K562 (cell line): ENCODE data around the gene GNG7. TPM values are rescaled to one million over a fixed set of nuclear protein-coding genes. Genes with fewer than 3 reads are reported as not detected.
A peak's percentile ranks its signal among the peaks of the same experiment; 100 is the strongest.

ENCODE experiments used
- CEBPG ChIP-seq, 3 experiments: fragments of 200-800 bp in 1 of 3; sonication (Bioruptor generic) in 1 of 3; sonication (generic) in 1 of 3; formaldehyde crosslinking in 1 of 3; IDR thresholded peaks in 2 of 3; conservative IDR thresholded peaks in 1 of 3; 2 replicates each; pipeline versions ENCODE4 v1.6.1 to v1.8.0; 2016 to 2022; ENCODE audit warnings: missing compliant biosample characterization in 2 of 3, missing genetic modification characterization in 2 of 3, mild to moderate bottlenecking in 1 of 3, missing genetic modification reagents in 1 of 3
- HDAC2 ChIP-seq: fragments of 450-650 bp; IDR thresholded peaks from 2 replicates; pipeline ENCODE4 v1.6.1; 2016; ENCODE audit warnings: mild to moderate bottlenecking
- MGA ChIP-seq: fragments of 450-650 bp; IDR thresholded peaks from 2 replicates; pipeline ENCODE4 v1.6.1; 2016; ENCODE audit warnings: mild to moderate bottlenecking, moderate library complexity
- RCOR1 ChIP-seq, 2 experiments: IDR thresholded peaks; 2 replicates each; pipeline ENCODE4 v1.6.1; 2012; ENCODE audit warnings: low read depth in 2 of 2, low read length in 2 of 2, borderline replicate concordance in 1 of 2, improper control_type of control experiment in 1 of 2
- TAF15 ChIP-seq: fragments of 200-400 bp; formaldehyde crosslinking; IDR thresholded peaks from 2 replicates; pipeline ENCODE4 v1.6.1; 2017; ENCODE audit warnings: mild to moderate bottlenecking, low read depth, low read length, moderate library complexity
- ZMIZ1 ChIP-seq, 2 experiments: fragments of 150-350 bp in 1 of 2; IDR thresholded peaks; 2 replicates each; pipeline ENCODE4 v1.6.1; 2012 to 2016; ENCODE audit warnings: low read depth in 2 of 2, low read length in 2 of 2, mild to moderate bottlenecking in 1 of 2, moderate library complexity in 1 of 2
- polyA plus RNA-seq, 8 experiments: library from polyadenylated mRNA; depleted of rRNA in 4 of 8; stranded (reverse) in 5 of 8; unstranded in 3 of 8; fragments of >200 nt; fragmentation: Nextera tagmentation in 2 of 8; fragmentation: Illumina TruSeq in 1 of 8; extraction: Ambion mirVana in 2 of 8; extraction: Trizol in 1 of 8; gene quantifications; 2 replicates each; pipeline versions ENCODE4 v1.2.1 to v1.2.3, GENCODE V29; 2011 to 2014; ENCODE audit warnings: inconsistent platforms in 1 of 8, missing spikeins in 1 of 8
- total RNA-seq, 7 experiments: library from RNA; depleted of rRNA in 6 of 7; stranded (reverse); fragments of >200 nt in 6 of 7; fragmentation: Illumina TruSeq in 2 of 7; extraction: Trizol in 2 of 7; gene quantifications; 2 replicates each; pipeline versions ENCODE4 v1.2.1 to v1.2.3, GENCODE V29; 2011 to 2021; ENCODE audit warnings: low replicate concordance in 1 of 7

Gene GNG7
- total and polyA plus RNA-seq, 9 of the 15 experiments (the other 6 are each of a cell fraction or from before 2014, with no cell fraction given), result 0.01 to 0.20 (median 0.06) TPM; not detected in 1

GRCh38 chr19:2529473-2529918 is 173.0 kb downstream of the GNG7 start (continued):
- TF ChIP-seq MGA, result peak; percentile 55; the same call in 1 of the 2 replicates
- no peak for TF ChIP-seq TAF15
- TF ChIP-seq HDAC2, result 0 out of 2 replicates have a peak, but pooled peaks have one; percentile 57
- TF ChIP-seq ZMIZ1 (IDR thresholded peaks at IDR 0.05; ENCODE audit: low read depth in 2 of 2, low read length in 2 of 2), result 0 out of 4 replicates have a peak, but pooled peaks of 1 of the 2 experiments have one; percentile 16
- TF ChIP-seq RCOR1 (IDR thresholded peaks at IDR 0.05; ENCODE audit: borderline replicate concordance in 1 of 2, low read depth in 2 of 2, low read length in 2 of 2), result peak in 1 of 2 experiments; percentile 51; a peak in 1 of 4 replicates
- TF ChIP-seq CEBPG (CRISPR knock-in tag; IDR thresholded peaks at IDR 0.05), result peak; percentile 99
- peak; percentile 85 to 98 for TF ChIP-seq CEBPG (tag; conservative IDR thresholded peaks at IDR 0.05 in 1 of 2, IDR thresholded peaks at IDR 0.05 in 1 of 2)
